Measurements from ENCODE around the gene VSIG2.

Gene VSIG2

DNA sequence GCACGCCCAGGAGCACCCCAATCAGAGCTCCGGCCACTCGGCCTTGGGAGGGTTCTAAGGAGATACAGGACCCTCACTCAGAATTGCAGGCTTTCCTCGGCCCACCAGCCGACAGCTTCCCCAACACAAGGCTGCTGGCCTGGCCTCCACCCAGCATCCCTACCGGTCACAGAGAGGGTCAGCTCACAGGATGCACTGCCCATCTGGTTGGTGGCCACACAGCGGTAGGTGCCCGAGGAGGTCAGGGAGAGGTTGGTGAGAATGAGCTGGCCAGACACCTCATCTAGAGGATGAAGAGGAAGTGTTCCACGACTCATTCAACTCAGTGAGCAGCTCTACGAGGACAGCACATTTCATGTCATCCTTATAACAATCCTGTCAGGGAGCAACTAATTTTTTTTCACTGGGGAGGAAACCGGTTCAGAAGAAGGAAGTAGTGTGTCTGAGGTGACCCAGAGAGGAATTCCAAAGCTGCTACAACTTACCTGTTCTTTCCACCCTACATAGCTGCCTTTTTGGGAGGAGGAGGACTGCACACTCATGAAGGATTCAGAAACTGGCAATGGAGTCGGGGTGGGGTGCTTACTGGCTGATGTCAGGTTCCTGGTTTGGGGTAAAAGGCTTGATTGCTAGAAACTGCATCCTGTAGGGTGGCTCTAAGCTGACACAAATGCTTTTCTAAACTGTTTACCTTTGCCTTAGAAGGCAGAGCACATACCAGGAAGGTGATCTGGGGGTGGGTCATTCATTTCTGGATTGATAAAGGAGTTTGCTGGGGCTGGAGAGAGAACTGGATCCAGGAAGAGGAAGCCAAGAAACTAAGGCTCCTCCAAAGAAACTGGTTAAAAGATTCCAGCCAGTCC is 3.3 kb downstream of the VSIG2 start:
- H3K4me3 ChIP-seq (ENCODE audit: low read length) = no peak overlapping the region
- DNase-seq (ENCODE audit: low read depth) = peak; percentile 52
- TF ChIP-seq, protein P1, sequence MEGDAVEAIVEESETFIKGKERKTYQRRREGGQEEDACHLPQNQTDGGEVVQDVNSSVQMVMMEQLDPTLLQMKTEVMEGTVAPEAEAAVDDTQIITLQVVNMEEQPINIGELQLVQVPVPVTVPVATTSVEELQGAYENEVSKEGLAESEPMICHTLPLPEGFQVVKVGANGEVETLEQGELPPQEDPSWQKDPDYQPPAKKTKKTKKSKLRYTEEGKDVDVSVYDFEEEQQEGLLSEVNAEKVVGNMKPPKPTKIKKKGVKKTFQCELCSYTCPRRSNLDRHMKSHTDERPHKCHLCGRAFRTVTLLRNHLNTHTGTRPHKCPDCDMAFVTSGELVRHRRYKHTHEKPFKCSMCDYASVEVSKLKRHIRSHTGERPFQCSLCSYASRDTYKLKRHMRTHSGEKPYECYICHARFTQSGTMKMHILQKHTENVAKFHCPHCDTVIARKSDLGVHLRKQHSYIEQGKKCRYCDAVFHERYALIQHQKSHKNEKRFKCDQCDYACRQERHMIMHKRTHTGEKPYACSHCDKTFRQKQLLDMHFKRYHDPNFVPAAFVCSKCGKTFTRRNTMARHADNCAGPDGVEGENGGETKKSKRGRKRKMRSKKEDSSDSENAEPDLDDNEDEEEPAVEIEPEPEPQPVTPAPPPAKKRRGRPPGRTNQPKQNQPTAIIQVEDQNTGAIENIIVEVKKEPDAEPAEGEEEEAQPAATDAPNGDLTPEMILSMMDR (IDR thresholded peaks at IDR 0.05; ENCODE audit: insufficient read depth, low read depth, low read length, missing control alignments) = no peak

DNA sequence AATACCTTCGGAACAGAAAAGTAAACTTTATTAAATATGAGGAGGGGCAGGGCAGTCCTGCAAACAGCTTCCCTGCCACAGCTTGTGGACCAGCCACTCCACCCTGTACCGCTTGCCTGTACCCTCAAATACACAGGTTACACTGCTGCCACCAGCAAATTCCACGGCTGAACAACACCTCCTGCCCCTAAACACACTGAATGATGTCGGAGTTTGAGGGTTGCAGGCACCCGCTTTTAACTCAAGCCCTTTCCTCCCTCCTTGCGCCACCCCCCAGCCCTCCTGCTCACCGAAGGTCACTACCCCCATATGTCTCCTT is 4.0 kb downstream of the VSIG2 start:
- DNase-seq (ENCODE audit: low read depth) = no peak
- H3K4me3 ChIP-seq (ENCODE audit: low read length) = no peak overlapping the region
- TF ChIP-seq, protein P1 (IDR thresholded peaks at IDR 0.05; ENCODE audit: insufficient read depth, low read depth, low read length, missing control alignments) = no peak

GRCh38 chr11:124747406-124748099 is 4.5 kb downstream of the VSIG2 start:
- TF ChIP-seq, protein P1 (IDR thresholded peaks at IDR 0.05; ENCODE audit: insufficient read depth, low read depth, low read length, missing control alignments) = no peak
- DNase-seq (ENCODE audit: low read depth) = no peak
- H3K4me3 ChIP-seq (ENCODE audit: low read length) = no peak overlapping the region

DNA sequence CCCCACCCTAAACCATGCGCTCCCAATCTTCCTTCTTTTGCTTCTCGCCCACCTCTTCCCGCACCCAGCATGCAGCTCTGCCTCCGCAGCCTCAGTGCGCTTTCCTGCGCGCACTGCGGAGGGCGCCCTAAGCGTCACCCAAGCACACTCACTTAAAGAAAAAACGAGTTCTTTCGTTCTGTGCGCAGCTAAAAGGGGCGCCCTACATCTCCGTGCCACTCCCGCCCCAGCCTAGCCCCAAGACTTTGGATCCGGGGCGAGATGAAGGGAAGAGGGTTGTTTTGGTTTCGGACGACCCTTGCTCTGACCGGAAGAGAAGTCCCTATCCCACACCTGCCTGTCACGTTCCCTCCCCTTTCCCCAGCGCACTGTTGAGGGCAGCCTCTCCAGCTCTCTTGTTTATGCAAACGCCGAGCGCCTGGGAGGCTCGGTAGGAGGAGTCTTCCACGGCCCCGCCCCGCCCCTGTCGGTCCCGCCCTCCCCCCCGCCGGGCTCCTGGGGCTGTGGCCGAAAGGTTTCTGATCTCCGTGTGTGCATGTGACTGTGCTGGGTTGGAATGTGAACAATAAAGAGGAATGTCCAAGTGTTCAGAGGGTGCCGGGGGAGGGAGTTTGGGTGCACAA is 5.3 kb downstream of the VSIG2 start:
- TF ChIP-seq, protein P1 (IDR thresholded peaks at IDR 0.05; ENCODE audit: insufficient read depth, low read depth, low read length, missing control alignments) = peak; percentile 60
- H3K4me3 ChIP-seq (ENCODE audit: low read length) = peak overlapping the region; percentile 65
- peak; percentile 84 for DNase-seq (ENCODE audit: low read depth)

GRCh38 chr11:124745835-124746620 is 6.0 kb downstream of the VSIG2 start:
- peak; percentile 30 for DNase-seq (ENCODE audit: low read depth)
- TF ChIP-seq, protein P1 (IDR thresholded peaks at IDR 0.05; ENCODE audit: insufficient read depth, low read depth, low read length, missing control alignments) = peak; percentile 44
- peak overlapping the region; percentile 65 for H3K4me3 ChIP-seq (ENCODE audit: low read length)

DNA sequence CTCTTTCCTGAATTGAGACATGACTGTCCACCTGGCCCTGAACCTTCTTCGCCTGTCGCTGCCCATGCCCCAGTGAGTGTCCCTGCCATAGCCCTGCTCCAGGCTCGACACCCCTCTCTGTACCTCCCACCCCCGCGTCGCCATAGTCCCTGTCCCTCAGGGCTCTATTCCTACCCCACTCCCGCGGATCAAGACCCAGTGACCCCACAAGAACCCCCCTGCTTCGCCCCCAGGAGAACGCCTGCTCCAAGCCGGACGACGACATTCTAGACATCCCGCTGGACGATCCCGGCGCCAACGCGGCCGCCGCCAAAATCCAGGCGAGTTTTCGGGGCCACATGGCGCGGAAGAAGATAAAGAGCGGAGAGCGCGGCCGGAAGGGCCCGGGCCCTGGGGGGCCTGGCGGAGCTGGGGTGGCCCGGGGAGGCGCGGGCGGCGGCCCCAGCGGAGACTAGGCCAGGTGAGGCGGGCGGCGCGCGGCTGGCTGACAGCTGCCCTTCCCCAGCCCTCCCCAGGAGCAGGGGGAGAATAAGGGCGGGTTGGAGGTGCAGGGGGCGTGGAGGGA is 6.7 kb downstream of the VSIG2 start:
- TF ChIP-seq, protein P1 (IDR thresholded peaks at IDR 0.05; ENCODE audit: insufficient read depth, low read depth, low read length, missing control alignments) = no peak
- DNase-seq (ENCODE audit: low read depth) = no peak
- peak overlapping the region; percentile 65 for H3K4me3 ChIP-seq (ENCODE audit: low read length)

Data from epithelial cell of esophagus (primary cell).